TTC549 (cell line): ENCODE results near the gene PTPRG.

Experiments used
- FAIRE-seq: peaks from 2 replicates; lab custom pipeline; 2012; peaks lifted over from hg19 to GRCh38; lab: Jason Lieb, UNC

PTPRG gene

GRCh38 chr3:62125380-62125779 is 564.0 kb downstream of the PTPRG start:
- no peak for FAIRE-seq

GRCh38 chr3:62127116-62127515 is 565.7 kb downstream of the PTPRG start:
- no peak for FAIRE-seq

GRCh38 chr3:62128051-62128450 is 566.7 kb downstream of the PTPRG start:
- no peak for FAIRE-seq

- FAIRE-seq, result no peak
Measured at GRCh38 chr3:62128681-62129080, 567.3 kb downstream of the PTPRG start.

- FAIRE-seq, result no peak
Measured at GRCh38 chr3:62131050-62131449, 569.7 kb downstream of the PTPRG start.

- FAIRE-seq, result no peak
Measured at GRCh38 chr3:62131620-62132019, 570.2 kb downstream of the PTPRG start.

- FAIRE-seq, result no peak
Measured at GRCh38 chr3:62132027-62132602, 570.7 kb downstream of the PTPRG start.

- no peak for FAIRE-seq
Measured at GRCh38 chr3:62133015-62133414, 571.6 kb downstream of the PTPRG start.

- FAIRE-seq, result no peak
Measured at GRCh38 chr3:62134061-62134496, 572.7 kb downstream of the PTPRG start.

GRCh38 chr3:62135741-62136140 is 574.4 kb downstream of the PTPRG start:
- FAIRE-seq, result no peak

- FAIRE-seq, result no peak
Measured at GRCh38 chr3:62139957-62140356, 578.6 kb downstream of the PTPRG start.

GRCh38 chr3:62142331-62143085 is 581.1 kb downstream of the PTPRG start:
- no peak for FAIRE-seq

- no peak for FAIRE-seq
Measured at GRCh38 chr3:62143843-62144450, 582.6 kb downstream of the PTPRG start.

GRCh38 chr3:62144482-62144881 is 583.1 kb downstream of the PTPRG start:
- FAIRE-seq, result no peak

GRCh38 chr3:62145086-62145757 is 583.9 kb downstream of the PTPRG start:
- FAIRE-seq, result no peak

GRCh38 chr3:62149539-62149938 is 588.2 kb downstream of the PTPRG start:
- FAIRE-seq, result no peak

- FAIRE-seq, result no peak
Measured at GRCh38 chr3:62149962-62150361, 588.6 kb downstream of the PTPRG start.

GRCh38 chr3:62151591-62151990 is 590.2 kb downstream of the PTPRG start:
- FAIRE-seq, result no peak

- FAIRE-seq, result no peak
Measured at GRCh38 chr3:62153231-62153630, 591.9 kb downstream of the PTPRG start.

- no peak for FAIRE-seq
Measured at GRCh38 chr3:62154457-62155148, 593.2 kb downstream of the PTPRG start.

- no peak for FAIRE-seq
Measured at GRCh38 chr3:62159056-62159708, 597.8 kb downstream of the PTPRG start.

GRCh38 chr3:62159709-62160092 is 598.3 kb downstream of the PTPRG start:
- FAIRE-seq, result no peak
